ENCODE measurements around the gene PRKCE.

DNA sequence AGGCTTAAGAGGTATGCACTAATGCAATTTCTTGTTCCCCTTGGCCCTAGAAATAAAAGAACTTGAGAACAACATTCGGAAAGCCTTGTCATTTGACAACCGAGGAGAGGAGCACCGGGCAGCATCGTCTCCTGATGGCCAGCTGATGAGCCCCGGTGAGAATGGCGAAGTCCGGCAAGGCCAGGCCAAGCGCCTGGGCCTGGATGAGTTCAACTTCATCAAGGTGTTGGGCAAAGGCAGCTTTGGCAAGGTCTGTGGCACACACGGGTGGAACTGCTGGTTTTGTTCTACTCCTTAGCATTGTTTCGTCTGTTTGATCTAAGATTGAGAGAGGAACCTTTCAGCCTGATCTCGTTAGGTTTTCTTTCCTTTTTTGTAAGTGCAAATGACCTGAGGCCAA lies 355.9 kb downstream of the PRKCE start:
- TF ChIP-seq CTCF (IDR thresholded peaks at IDR 0.05; ENCODE audit: low read depth, low read length, missing input control) (no peak), ZBTB33 (IDR thresholded peaks at IDR 0.05) (no peak), RXRA (IDR thresholded peaks at IDR 0.05) (no peak), EGR1 (IDR thresholded peaks at IDR 0.05; ENCODE audit: low read depth in 2 of 2) (no peak), JUND (IDR thresholded peaks at IDR 0.05) (no peak)

Measured in liver (tissue), 3 donors.